Measurements from ENCODE around the gene ELOA.

- TF ChIP-seq CTCF (IDR thresholded peaks at IDR 0.05) (no peak), RNF2 (IDR thresholded peaks at IDR 0.05; ENCODE audit: borderline replicate concordance, low read depth) (no peak), ZFP36 (IDR thresholded peaks at IDR 0.05; ENCODE audit: borderline replicate concordance, partially characterized antibody) (no peak), RFX5 (IDR thresholded peaks at IDR 0.05) (no peak), POLR2A (IDR thresholded peaks at IDR 0.05; ENCODE audit: low read length) (no peak), SMC3 (IDR thresholded peaks at IDR 0.05) (no peak)
Observed at GRCh38 chr1:23793861-23794731, 50.8 kb downstream of the ELOA start.

Data from A549 (cell line).